Activated CD8-positive, alpha-beta memory T cell treated with anti-CD3 and anti-CD28 coated beads, Interleukin-2, amount 50 U/mL, for 4 hours (primary cell): Measurements from ENCODE around the gene ARHGEF6.
"Not testable (repeated sequence)": the region's sequence is repeated elsewhere in the genome, so short reads cannot be mapped to it uniquely, and the experiment has no call there.

Experiments used
- DNase-seq: peaks from one replicate; pipeline ENCODE4 v3.0.0-alpha.2; 2020

ARHGEF6 gene

DNA sequence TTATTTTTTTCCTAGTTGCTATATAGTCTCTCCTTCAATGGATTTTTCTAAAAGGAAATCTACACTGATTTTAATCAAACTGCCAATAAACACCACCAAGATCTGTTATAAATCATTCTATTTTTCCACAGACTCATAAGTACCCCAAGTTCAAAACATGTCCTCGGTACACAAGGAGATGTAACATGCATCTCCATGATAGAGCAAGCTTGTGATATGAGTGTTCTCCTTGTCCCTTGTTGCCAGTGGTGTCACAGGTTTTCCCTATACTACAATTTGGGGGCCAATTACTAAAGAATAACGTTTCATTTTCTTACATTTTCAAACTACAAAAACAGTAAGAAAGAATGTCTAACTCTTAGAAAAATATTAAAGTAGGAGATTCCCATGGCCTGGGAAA is 491 bp downstream of the ARHGEF6 start:
- DNase-seq, result no peak

GRCh38 chrX:136779346-136779781 is 1.4 kb downstream of the ARHGEF6 start:
- no peak for DNase-seq

GRCh38 chrX:136778916-136779315 is 1.8 kb downstream of the ARHGEF6 start:
- no peak for DNase-seq

DNA sequence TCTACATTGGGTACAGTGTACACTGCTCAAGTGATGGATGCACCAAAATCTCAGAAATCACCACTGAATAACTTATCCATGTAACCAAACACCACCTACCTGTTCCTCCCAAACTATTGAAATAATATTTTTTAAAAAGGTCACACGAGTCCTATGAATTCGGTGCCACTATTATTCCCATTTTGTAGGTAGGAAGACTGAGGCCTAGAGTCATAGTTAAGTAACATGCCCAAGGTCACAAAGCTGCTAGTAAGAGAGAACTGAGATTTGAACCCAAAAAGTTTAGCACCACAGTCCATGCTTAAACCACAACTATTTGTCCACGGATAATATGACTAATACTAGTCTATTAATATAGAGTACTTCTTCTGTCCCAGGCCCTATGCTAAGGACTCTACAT is 2.7 kb downstream of the ARHGEF6 start:
- no peak for DNase-seq

DNA sequence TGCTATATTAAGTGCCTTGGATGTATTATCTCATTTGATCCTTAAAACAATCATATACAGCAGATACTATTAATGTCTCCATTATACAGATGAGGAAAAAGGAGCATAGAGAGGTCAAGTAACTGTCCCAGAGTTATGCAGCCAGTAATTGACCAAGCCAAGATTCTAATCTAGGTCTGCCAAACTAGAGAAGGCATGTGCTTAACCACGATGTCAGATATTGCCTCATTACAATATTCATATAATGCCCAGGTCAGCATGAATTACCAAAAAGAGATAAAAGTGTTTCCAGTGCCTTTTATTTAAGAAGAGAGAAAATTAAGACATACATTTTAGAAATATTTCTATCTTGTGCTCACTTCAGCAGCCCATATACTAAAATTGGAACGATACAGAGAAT is 7.1 kb downstream of the ARHGEF6 start:
- no peak for DNase-seq

DNA sequence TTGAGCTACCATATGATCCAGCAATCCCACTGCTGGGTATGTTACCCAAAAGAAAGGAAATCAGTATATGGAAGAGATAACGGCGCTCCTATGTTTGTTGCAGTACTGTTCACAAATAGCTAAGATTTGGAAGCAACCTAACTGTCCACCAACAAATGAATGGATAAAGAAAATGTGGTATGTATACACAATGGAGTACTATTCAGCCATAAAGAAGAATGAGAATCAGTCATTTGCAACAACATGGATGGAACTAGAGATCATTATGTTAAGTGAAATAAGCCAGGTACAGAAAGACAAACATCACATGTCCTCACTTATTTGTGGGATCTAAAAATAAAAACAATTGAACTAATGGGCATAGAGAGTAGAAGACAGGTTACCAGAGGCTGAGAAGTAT is 8.9 kb downstream of the ARHGEF6 start:
- DNase-seq, result not testable (repeated sequence)

DNA sequence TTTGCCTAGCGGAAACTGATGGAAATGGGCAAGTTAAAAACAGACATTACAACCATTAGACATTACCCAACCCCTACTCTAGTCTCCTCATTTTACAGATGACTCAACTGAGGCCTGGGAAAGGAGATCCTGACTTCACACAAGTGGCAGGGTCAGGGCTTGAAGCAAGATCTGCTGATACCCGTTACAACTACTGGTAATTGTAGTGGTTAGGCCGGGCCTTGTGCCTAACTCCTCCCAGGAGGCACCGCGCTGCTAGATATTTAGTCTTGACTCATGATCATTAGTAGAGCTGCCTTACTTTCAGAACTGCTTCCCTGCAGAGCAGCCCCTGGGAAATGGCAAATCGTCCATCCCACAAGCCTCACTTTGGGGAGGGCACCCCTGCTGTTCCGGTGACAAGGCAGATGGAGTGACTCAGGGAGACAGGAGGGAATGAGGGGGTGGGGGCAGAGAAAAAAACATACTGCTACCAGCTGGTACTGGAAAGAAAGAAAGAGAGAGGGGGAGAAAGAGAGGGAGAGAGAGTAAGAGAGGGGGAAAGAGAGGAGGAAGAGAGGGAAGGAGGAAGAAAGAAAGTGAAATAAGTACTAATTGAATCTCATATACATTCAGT is 12.2 kb downstream of the ARHGEF6 start:
- peak; percentile 40 for DNase-seq

DNA sequence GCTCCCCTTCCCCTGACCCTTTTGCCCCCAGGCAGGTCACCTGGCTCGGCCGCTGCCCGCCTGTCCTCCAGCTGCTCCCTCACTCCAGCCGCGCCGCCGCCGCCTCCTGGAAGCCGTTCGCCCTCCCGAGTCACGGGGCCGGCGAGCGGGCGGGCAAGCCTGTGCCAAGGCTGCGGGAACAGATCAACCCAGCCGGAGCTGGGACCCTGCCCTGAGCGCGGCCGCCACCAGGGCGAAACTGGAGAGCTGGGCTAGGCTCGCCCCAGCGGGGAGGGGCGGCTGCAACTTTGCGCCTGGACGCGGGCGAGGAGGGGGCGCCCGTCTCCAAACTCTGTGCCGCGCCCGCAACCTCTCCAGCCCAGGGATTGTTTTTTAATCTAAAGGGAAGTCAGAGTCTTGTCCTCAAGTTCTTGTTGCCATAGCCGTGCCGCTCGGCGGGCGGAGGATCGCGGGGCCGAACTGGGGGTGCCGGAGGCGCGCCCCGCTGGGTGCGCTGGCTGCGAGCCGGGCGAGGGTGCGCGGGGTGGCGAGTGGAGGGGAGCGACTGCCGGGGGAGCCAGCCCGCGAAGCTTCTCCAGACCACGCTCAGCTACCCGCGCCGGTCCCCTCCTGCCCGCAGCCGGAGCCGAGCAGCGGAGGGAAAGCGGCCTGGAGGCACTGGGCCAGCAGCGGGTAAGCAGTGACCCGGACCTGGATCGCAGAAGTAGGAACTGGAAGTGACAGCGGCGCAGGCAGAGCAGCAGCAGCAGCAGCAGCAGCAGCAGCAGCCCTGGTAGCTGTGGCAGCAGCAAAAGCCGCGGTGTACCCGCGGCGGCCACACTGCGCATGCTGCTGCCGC is 13.4 kb downstream of the ARHGEF6 start:
- DNase-seq, result peak; percentile 52

- DNase-seq, result no peak
Observed at GRCh38 chrX:136766785-136767103, 14.0 kb downstream of the ARHGEF6 start.

GRCh38 chrX:136765821-136766356 is 14.8 kb downstream of the ARHGEF6 start:
- no peak for DNase-seq

DNA sequence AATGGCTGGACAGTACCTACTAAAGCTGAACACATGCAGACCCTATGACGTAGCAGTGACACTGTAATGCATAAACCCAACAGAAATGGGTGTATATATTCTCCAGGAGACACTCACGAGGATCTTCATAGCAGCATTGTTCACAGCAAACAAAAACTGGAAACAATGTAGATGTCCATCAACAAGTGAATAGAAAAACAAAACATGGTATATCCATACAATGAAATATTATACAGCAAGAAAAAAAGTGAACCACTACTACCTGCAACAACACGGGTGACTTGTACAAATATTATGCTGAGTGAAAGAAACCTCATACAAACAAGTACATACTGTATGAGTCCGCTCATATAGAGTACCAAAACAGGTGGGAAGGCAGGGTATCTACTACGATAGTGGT is 16.5 kb downstream of the ARHGEF6 start:
- no peak for DNase-seq

- no peak for DNase-seq
Observed at GRCh38 chrX:136762820-136763452, 17.8 kb downstream of the ARHGEF6 start.

- DNase-seq, result no peak
Observed at GRCh38 chrX:136761421-136761820, 19.3 kb downstream of the ARHGEF6 start.

- no peak for DNase-seq
Observed at GRCh38 chrX:136759968-136760367, 20.8 kb downstream of the ARHGEF6 start.

DNA sequence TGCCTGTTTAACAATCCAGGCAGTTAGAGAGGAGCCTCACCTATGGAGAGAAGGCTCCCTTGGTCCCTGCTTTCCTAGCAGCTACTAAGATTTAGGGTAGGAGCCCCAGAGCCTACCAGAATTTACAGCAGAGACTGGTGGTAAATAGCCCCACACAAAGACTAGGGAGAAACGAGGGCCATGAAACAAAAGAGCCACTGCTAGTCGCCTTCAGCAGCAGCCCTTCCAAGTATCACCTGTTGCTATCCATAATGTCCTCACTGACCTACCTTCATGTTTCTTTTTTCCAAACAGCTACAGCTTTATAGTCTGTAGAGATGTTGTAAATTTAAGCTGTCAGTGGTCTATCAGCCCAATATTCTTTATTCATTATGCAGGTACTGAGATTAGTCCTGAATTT is 25.3 kb downstream of the ARHGEF6 start:
- DNase-seq, result no peak

GRCh38 chrX:136754651-136755050 is 26.1 kb downstream of the ARHGEF6 start:
- DNase-seq, result peak; percentile 28

- no peak for DNase-seq
Observed at GRCh38 chrX:136752796-136753195, 27.9 kb downstream of the ARHGEF6 start.

GRCh38 chrX:136752346-136752745 is 28.4 kb downstream of the ARHGEF6 start:
- DNase-seq, result no peak

DNA sequence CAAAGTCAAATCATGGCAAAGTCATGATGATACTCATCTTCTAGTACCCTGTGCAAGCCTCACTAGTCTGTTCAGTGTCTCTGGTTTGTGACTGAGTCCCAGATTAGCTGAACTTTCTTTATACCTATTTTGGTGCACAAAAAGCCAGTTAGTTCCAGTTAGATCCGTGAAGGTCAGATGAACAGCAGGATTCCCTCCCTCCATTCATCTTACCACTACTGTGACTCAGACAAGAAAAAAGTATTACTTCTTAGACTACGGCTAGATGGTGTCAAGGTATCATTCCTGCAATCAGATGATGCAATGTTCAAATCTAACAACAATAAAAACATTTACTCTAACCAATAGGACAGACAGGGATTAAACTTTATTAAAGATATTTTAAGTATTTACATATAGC is 30.4 kb downstream of the ARHGEF6 start:
- no peak for DNase-seq

- DNase-seq, result no peak
Observed at GRCh38 chrX:136747003-136747986, 33.4 kb downstream of the ARHGEF6 start.

GRCh38 chrX:136745215-136746173 is 35.2 kb downstream of the ARHGEF6 start:
- no peak for DNase-seq
